T-helper 17 cell (primary cell): ENCODE measurements around the gene CAMK2B. TPM values are rescaled to one million over a fixed set of nuclear protein-coding genes. Genes with fewer than 3 reads are reported as not detected.

Source experiments
- ATAC-seq: fragments of 150-1000 bp; cut with Tn5 transposase; 2 replicates; pipeline ENCODE4 v1.10.0; 2021; ENCODE audit warnings: mild to moderate bottlenecking, moderate library complexity
- DNase-seq, 3 donors: peaks; one replicate each; pipeline versions ENCODE4 v3.0.0 to v3.0.0-alpha.2; 2020 to 2021
- H3K9me3 ChIP-seq: one replicate; pipeline ENCODE4 v1.7.0; 2013; ENCODE audit warnings: low read length, mild to moderate bottlenecking; ENCODE audit not compliant: control insufficient read depth, poor library complexity, severe bottlenecking
- H3K27ac Mint-ChIP-seq: one replicate; pipeline ENCODE4 v1.8.0; 2022; ENCODE audit warnings: mild to moderate bottlenecking, moderate library complexity, mixed read lengths
- H3K27me3 Mint-ChIP-seq: one replicate; pipeline ENCODE4 v1.8.0; 2022; ENCODE audit warnings: mixed read lengths
- H3K36me3 Mint-ChIP-seq: one replicate; pipeline ENCODE4 v1.8.0; 2022; ENCODE audit warnings: low read depth, mixed read lengths
- H3K4me1 Mint-ChIP-seq: one replicate; pipeline ENCODE4 v1.8.0; 2022; ENCODE audit warnings: mild to moderate bottlenecking, mixed read lengths
- H3K4me3 Mint-ChIP-seq: one replicate; pipeline ENCODE4 v1.8.0; 2022; ENCODE audit warnings: mild to moderate bottlenecking, moderate library complexity, mixed read lengths
- total RNA-seq, 4 donors: library from RNA in 2 of 4; stranded (reverse) in 2 of 4; gene quantifications; one replicate each; pipeline ENCODE4 v1.2.3 and lab custom pipeline; 2022 to 2026

The CAMK2B gene
- total RNA-seq, 2 donors from 2014 or later, result 0.31 TPM; not detected in 1

DNA sequence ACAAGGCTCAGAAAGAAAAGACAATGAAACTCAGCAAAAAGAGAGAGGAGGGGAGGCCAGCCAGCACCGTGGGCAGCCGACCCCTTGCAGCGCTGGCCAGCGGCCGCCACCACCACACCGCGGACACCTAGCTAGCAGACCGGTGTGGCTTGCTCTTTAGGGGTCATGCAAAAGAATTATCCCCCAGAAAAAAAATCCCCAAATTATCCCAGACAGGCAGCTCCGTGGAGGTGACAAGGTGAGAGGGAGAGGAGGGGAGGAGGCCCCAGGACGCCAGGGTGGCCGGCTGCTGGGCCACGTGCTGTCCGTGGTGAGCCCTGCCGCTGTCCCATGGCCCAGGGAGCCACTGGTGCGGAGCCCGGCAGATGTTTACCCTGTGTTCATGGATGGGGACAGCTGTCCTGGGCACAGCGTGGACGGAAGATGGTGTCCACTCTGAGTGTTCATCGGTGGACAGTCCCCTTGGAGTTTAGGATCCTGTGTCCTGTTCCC lies 108.1 kb downstream of the CAMK2B start:
- ATAC-seq (no peak), DNase-seq (no peak)
- H3K27me3 Mint-ChIP-seq, result no peaks in the 10 kb centered on the region
- H3K36me3 Mint-ChIP-seq, result peaks cover under 1% of the 10 kb centered on the region
- H3K4me3 Mint-ChIP-seq, result no peak overlapping the region
- peaks cover 4% of the 10 kb centered on the region for H3K4me1 Mint-ChIP-seq
- no peaks in the 10 kb centered on the region for H3K9me3 ChIP-seq
- H3K27ac Mint-ChIP-seq, result no peak overlapping the region

DNA sequence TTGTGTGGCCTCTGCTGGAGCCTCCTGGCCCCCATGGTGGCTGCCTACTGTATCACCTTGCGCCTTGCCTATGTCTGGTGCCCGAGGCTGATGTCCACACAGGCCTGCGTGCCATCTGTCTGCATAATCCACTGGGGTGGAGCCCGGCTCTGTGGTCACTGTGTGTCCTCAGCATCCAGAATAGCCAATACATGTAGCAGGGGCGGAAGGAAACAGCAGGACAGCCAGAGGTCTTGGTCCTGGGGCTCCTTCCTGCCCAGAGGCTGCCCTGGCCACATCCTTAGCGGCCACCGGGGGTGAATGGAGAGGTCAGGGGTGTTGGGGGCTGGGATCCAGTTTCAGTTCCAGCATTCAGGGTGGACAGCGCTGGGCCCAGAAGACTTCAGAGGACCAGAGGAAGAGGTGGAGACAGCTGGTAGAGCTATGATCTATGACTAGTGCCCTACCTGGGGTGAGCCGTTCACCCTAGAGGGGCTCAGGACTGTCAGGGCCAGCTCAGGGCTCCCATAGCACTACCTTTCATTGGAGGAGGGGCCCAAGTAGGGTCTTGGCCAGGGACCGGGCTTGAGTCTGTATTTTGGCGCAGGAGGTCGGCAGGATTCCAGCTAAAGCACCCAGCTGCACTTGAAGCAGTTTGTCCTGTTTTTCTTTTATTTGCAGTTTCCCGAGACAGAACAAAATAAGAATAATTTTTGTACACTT lies 108.7 kb downstream of the CAMK2B start:
- Mint-ChIP-seq H3K27me3 (no peaks in the 10 kb centered on the region), H3K4me3 (no peak overlapping the region), H3K4me1 (peaks cover 4% of the 10 kb centered on the region), H3K36me3 (peaks cover 3% of the 10 kb centered on the region), H3K27ac (no peak overlapping the region)
- no peaks in the 10 kb centered on the region for H3K9me3 ChIP-seq
- DNase-seq (no peak), ATAC-seq (no peak)

DNA sequence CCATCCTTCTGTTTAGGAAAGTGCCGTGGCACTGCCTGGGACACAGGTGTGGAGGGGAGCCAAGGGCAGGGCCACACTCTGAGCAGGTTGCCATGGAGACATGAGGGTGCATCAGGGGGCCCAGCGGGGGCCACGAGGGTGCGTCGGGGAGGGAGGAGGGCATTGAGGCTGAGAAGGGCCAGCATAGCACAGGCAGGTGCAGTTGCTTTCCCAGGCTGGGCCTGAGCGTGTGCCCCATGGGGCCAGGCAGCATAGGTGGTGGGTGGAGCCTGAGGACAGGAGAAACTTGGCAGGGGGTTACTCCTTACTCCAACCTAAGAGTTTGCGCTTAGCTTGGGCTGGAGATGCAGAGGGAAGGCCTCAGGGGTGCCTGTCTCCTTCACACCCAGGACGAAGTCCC lies 109.4 kb downstream of the CAMK2B start:
- Mint-ChIP-seq H3K36me3 (peaks cover 3% of the 10 kb centered on the region), H3K27me3 (no peaks in the 10 kb centered on the region), H3K4me3 (no peak overlapping the region), H3K27ac (no peak overlapping the region), H3K4me1 (peaks cover 4% of the 10 kb centered on the region)
- no peak for ATAC-seq
- no peak for DNase-seq
- no peaks in the 10 kb centered on the region for H3K9me3 ChIP-seq

DNA sequence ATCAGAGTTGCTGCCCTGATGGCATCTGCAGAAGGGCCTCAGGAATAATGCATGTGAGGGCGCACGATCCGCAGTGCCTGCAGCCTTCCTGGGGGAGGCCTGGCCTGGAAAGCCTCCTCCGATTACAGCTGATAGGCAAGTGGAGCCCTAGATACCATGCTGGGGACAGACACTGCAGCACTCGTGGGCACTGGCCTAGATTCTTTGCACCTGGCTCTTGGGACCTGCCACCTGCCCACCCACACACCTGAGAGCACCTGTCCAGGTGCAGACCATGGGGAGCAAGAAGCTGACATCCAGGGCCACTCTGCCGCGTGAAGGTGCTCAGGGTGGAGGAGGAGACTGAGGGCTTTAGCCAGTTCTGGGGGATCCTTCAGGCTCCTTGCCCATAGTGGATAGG lies 109.9 kb downstream of the CAMK2B start:
- Mint-ChIP-seq H3K27me3 (no peaks in the 10 kb centered on the region), H3K27ac (no peak overlapping the region), H3K4me3 (no peak overlapping the region), H3K36me3 (peaks cover 3% of the 10 kb centered on the region), H3K4me1 (peaks cover 4% of the 10 kb centered on the region)
- DNase-seq (no peak), ATAC-seq (no peak)
- no peaks in the 10 kb centered on the region for H3K9me3 ChIP-seq

DNA sequence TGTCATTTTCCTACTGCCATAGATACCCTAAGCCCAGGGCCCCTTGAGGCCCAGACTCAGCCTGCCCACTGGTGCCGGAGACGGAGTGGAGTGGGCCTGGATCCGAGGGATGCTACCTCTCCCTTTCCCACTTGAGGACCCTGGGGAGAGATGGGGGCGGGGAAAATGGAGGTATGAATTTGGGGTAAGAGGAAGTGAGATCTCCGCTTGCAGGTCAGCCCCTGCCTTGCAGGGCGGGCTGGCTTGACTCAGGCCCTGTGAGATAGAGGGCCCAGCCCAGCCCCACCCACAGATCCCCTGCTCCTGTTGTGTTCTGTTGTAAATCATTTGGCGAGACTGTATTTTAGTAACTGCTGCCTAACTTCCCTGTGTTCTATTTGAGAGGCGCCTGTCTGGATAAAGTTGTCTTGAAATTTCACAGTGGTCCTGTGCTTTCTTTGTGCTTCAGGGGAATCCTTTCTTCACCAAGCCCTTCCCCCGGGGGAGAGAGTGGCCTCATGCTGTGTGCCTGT lies 111.5 kb downstream of the CAMK2B start:
- no peak for DNase-seq
- H3K4me1 Mint-ChIP-seq, result peaks cover 4% of the 10 kb centered on the region
- H3K27ac Mint-ChIP-seq, result no peak overlapping the region
- H3K9me3 ChIP-seq, result no peaks in the 10 kb centered on the region
- H3K27me3 Mint-ChIP-seq, result no peaks in the 10 kb centered on the region
- H3K4me3 Mint-ChIP-seq, result no peak overlapping the region
- peaks cover 6% of the 10 kb centered on the region for H3K36me3 Mint-ChIP-seq
- no peak for ATAC-seq

DNA sequence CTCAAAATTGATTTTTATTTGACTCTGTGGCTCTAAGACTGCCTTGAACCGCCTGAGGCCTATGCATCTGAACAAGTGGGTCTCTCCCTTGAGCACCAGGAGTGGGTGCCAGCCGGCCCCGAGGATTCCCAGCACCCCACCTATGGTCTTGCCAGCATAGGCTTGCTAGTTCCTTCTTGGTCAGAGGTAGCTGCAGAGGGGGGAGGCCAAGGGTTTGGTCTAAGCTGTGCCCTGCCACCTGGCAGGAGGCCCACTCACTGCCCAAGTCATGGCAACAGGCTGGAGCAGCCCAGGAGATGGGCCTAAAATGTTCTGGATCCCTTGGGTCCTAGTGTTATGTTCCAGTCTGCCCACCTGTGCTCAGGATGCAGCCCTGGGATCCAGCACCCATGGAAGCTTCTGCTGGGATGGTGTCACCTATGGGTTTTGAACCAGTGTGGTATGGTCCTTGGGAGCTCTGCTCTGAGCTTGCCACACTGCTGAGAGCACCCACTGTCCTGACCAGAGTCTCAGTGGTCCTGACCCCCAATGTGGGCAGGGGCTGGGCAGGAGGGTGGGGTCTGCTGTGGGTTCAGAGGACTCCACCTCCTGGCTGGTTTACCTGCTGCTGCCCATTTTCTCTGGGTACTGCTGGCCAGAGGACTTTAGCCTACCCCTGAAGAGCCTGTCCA lies 112.1 kb downstream of the CAMK2B start:
- H3K36me3 Mint-ChIP-seq, result peaks cover 9% of the 10 kb centered on the region
- no peaks in the 10 kb centered on the region for H3K27me3 Mint-ChIP-seq
- peak overlapping the region; percentile 21 for H3K27ac Mint-ChIP-seq
- no peak for ATAC-seq
- peaks cover 4% of the 10 kb centered on the region for H3K4me1 Mint-ChIP-seq
- H3K4me3 Mint-ChIP-seq, result no peak overlapping the region
- no peak for DNase-seq
- H3K9me3 ChIP-seq, result no peaks in the 10 kb centered on the region

DNA sequence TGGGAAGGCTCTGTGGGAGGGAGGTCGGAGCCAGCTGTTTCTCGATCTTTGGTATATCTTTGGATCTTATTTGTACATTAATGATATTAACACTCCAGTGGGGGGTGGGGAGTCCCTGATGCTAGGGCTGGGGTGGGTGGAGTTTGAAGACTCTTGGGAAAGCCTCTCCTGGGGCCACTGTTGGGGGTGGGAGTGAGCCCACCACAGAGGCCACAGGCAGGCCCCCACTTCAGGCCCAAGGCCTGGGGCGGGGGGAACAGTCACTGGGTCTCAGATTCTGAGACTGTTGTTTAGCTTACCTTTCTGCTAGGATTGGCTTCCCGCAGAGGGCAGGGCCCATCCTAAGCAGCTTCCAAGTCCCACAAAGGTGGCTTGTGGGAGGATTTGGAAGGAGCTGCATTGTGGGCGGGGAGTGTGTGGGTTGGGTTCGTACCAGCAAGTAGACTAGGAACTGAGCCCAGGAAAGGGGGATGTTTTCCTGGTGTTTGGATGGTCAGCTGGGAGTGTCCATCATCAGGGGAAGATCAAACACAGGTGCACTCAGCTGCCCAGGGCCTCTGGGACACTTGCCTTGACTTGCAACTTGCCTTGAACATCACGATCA lies 112.7 kb downstream of the CAMK2B start:
- H3K9me3 ChIP-seq, result no peaks in the 10 kb centered on the region
- no peak for ATAC-seq
- Mint-ChIP-seq H3K36me3 (peaks cover 9% of the 10 kb centered on the region), H3K27ac (peak overlapping the region; percentile 21), H3K4me3 (no peak overlapping the region), H3K27me3 (no peaks in the 10 kb centered on the region), H3K4me1 (peaks cover 2% of the 10 kb centered on the region)
- no peak for DNase-seq

DNA sequence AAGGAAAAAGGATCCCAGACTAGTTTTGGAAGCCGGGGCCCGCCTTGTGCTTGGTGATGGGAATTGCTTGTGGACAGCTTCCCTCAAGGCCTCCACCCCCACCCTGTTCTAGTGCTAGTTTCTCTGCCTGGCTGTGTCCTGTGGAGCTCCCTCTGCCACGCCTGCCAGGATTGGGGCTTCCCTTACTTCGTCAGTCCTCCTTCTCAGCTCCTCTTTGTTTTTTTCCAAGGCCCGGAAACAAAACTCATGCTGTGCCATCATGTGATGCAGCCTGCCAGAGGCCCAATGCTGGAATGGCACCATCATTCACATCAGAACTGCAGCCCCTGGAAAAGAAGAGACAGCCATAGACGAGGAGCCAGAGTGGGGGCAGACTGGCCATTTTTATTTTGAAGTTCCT lies 113.4 kb downstream of the CAMK2B start:
- Mint-ChIP-seq H3K36me3 (peaks cover 9% of the 10 kb centered on the region), H3K27me3 (no peaks in the 10 kb centered on the region), H3K4me1 (peaks cover 2% of the 10 kb centered on the region), H3K4me3 (no peak overlapping the region), H3K27ac (peak overlapping the region; percentile 21)
- DNase-seq (no peak), ATAC-seq (no peak)
- no peaks in the 10 kb centered on the region for H3K9me3 ChIP-seq

DNA sequence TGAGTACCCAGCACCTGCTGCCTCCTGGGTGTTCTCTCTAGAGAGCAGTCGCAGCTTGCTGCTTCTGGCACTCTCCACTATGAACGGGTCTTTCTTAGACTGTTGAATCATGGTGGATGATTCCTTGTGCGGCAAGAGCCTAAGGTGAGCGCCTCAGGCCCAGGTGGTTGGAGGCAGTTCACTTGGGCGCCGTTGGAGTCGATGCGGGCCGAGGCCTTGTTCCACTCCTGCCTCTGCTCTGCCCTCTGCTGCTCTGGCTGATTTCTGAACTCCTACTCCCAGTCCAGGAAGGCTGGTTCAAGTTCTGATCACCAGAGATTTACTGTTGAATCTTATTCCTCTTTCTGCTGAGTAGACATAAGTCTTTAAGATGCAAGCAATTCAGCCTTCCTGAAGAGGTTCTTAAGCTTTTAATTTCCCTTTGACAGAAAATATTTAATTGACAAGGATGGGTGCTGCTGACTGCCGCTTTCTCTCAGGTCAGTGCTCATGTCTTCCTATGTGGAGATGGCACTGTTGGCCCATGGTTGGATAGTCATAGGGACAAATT lies 114.2 kb downstream of the CAMK2B start:
- ATAC-seq, result no peak
- H3K9me3 ChIP-seq, result no peaks in the 10 kb centered on the region
- Mint-ChIP-seq H3K27ac (no peak overlapping the region), H3K4me3 (no peak overlapping the region), H3K27me3 (no peaks in the 10 kb centered on the region), H3K4me1 (peaks cover 2% of the 10 kb centered on the region), H3K36me3 (peaks cover 9% of the 10 kb centered on the region)
- DNase-seq, result no peak

DNA sequence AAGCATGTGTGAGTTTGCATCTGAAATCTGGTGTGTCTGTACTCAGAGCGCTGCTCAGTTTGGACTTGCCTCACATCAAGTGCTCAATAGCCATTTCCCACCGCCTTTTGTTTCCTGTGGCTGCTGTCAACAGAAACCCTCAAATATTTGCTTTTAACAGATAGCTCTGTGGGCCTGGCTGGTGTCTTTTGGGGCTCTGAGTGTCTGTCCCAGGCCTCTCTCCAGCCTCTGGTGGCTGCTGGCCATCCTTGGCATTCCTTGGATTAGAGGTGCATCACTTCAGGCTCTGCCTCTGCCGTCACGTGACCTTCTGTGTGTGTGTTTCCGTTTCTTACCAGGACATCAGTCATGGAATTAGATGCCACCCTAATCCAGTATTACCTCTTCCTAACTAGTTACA lies 115.3 kb downstream of the CAMK2B start:
- peaks cover 13% of the 10 kb centered on the region for H3K36me3 Mint-ChIP-seq
- no peak overlapping the region for H3K4me3 Mint-ChIP-seq
- H3K4me1 Mint-ChIP-seq, result peaks cover 6% of the 10 kb centered on the region
- no peaks in the 10 kb centered on the region for H3K9me3 ChIP-seq
- H3K27ac Mint-ChIP-seq, result no peak overlapping the region
- DNase-seq (no peak), ATAC-seq (no peak)
- H3K27me3 Mint-ChIP-seq, result no peaks in the 10 kb centered on the region

DNA sequence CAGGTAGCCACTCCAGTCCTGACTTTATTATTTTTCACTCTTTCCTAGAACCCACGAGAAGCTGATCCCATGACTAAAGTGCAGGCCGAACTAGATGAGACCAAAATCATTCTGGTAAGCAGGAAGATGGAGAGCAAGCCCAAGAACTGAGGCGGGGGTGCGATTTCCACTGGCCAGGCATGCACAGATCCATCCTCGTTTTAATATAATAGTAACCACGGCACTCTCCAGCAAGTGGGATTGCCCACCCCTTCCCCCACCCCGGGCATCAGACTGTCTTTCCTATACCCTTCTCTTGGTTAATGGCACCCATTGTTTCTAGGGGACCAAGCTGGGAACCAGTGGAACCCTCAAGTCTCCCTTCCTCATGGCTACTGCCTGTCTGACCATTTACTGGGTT lies 117.3 kb downstream of the CAMK2B start:
- peaks cover 15% of the 10 kb centered on the region for H3K36me3 Mint-ChIP-seq
- H3K9me3 ChIP-seq, result no peaks in the 10 kb centered on the region
- DNase-seq (no peak), ATAC-seq (no peak)
- peaks cover 13% of the 10 kb centered on the region for H3K4me1 Mint-ChIP-seq
- H3K27ac Mint-ChIP-seq, result no peak overlapping the region
- no peaks in the 10 kb centered on the region for H3K27me3 Mint-ChIP-seq
- H3K4me3 Mint-ChIP-seq, result no peak overlapping the region

DNA sequence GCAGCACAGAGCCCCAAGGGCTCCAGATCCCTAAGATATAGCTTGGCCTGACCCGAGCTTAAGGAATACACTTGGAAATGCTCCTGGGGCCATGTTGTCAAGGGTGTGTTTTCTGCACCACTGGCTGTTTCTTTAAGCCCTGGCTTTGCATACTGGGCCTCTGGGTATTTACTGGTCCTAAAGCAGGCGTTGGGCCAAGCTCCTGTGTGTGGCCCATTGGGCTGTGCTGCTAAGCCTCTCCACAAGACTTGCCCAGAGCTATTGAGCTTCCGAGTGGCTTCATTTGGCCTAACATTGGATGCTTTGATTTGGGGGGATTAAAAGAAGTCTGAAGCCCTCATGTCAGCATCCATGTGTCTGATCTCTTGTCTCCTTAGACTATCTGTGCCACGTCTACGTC lies 119.4 kb downstream of the CAMK2B start:
- ATAC-seq (no peak), DNase-seq (no peak)
- Mint-ChIP-seq H3K36me3 (peaks cover 12% of the 10 kb centered on the region), H3K4me1 (peaks cover 25% of the 10 kb centered on the region), H3K27me3 (no peaks in the 10 kb centered on the region), H3K4me3 (no peak overlapping the region), H3K27ac (no peak overlapping the region)
- no peaks in the 10 kb centered on the region for H3K9me3 ChIP-seq

DNA sequence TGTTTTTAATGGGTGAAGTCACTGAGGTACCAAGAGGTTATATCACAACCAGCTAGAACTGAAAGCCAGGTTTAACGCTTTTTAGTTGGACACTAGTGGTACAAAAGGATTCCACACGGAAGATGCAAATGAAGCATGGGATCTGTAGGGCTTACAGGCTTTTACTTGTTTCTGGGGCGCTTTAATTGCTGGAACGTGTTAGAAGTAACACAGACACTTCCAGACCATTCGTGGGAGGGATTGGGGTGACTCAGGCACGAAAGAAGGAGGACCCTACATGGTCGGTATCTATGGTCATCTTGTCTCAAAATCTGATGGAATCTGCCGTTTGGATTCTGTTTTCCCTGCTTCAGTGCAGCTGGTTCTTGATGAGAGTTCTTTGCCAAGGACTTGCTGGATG lies 123.6 kb downstream of the CAMK2B start:
- H3K27me3 Mint-ChIP-seq, result peaks cover 10% of the 10 kb centered on the region
- no peaks in the 10 kb centered on the region for H3K9me3 ChIP-seq
- peaks cover 25% of the 10 kb centered on the region for H3K4me1 Mint-ChIP-seq
- H3K36me3 Mint-ChIP-seq, result peaks cover 6% of the 10 kb centered on the region
- no peak for DNase-seq
- H3K27ac Mint-ChIP-seq, result peak overlapping the region; percentile 67
- no peak for ATAC-seq
- H3K4me3 Mint-ChIP-seq, result peak overlapping the region; percentile 89
